Hepatocyte (in vitro differentiated cells): Measurements from ENCODE around the gene HLA-G. TPM values are rescaled to one million over a fixed set of nuclear protein-coding genes. Genes with fewer than 3 reads are reported as not detected.

Experiments
- DNase-seq: peaks from one replicate; pipeline ENCODE4 v3.0.0-alpha.2; 2016; ENCODE audit warnings: low spot score
- H2AFZ ChIP-seq: fragments of 200-600 bp; sonication (generic); 2 replicates; pipeline ENCODE4 v1.6.0; 2016; ENCODE audit warnings: antibody characterized with exemption, mild to moderate bottlenecking
- H3K27ac ChIP-seq: fragments of 200-600 bp; sonication (generic); 2 replicates; pipeline ENCODE4 v1.5.1; 2016; ENCODE audit warnings: mild to moderate bottlenecking
- H3K27me3 ChIP-seq: fragments of 200-600 bp; sonication (generic); 2 replicates; pipeline ENCODE4 v1.6.1; 2016
- H3K36me3 ChIP-seq: fragments of 200-600 bp; sonication (generic); replicated peaks from 2 replicates; pipeline ENCODE4 v1.5.1; 2016; ENCODE audit warnings: low read depth; ENCODE audit not compliant: insufficient read depth
- H3K4me1 ChIP-seq: fragments of 200-600 bp; sonication (generic); 2 replicates; pipeline ENCODE4 v1.5.1; 2016; ENCODE audit warnings: mild to moderate bottlenecking, moderate library complexity; ENCODE audit not compliant: insufficient read depth
- H3K4me2 ChIP-seq: fragments of 200-600 bp; sonication (generic); 2 replicates; pipeline ENCODE4 v1.6.0; 2016
- H3K4me3 ChIP-seq: fragments of 200-600 bp; sonication (generic); 2 replicates; pipeline ENCODE4 v1.5.1; 2016; ENCODE audit warnings: mild to moderate bottlenecking
- H3K79me2 ChIP-seq: fragments of 200-600 bp; sonication (generic); 2 replicates; pipeline ENCODE4 v1.6.0; 2017; ENCODE audit warnings: mild to moderate bottlenecking
- H3K9me2 ChIP-seq: fragments of 200-600 bp; sonication (generic); replicated peaks from 2 replicates; pipeline ENCODE4 v1.6.0; 2017; ENCODE audit warnings: mild to moderate bottlenecking; ENCODE audit not compliant: insufficient read depth
- H3K9me3 ChIP-seq: fragments of 200-600 bp; sonication (generic); 2 replicates; pipeline ENCODE4 v1.5.1; 2016; ENCODE audit warnings: low read depth, mild to moderate bottlenecking
- H4K20me1 ChIP-seq: fragments of 200-600 bp; sonication (generic); 2 replicates; pipeline ENCODE4 v1.6.0; 2016; ENCODE audit warnings: mild to moderate bottlenecking; ENCODE audit not compliant: insufficient read depth, poor library complexity, severe bottlenecking
- CTCF ChIP-seq: fragments of 200-600 bp; sonication (generic); IDR thresholded peaks from 2 replicates; pipeline ENCODE4 v1.5.1; 2016; ENCODE audit warnings: antibody characterized with exemption, mild to moderate bottlenecking; ENCODE audit not compliant: poor library complexity
- EZH2 ChIP-seq: fragments of 200-600 bp; sonication (generic); IDR thresholded peaks from 2 replicates; pipeline ENCODE4 v1.6.1; 2016; ENCODE audit warnings: antibody characterized with exemption, mild to moderate bottlenecking, borderline replicate concordance
- EZH2phosphoT487 ChIP-seq: fragments of 200-600 bp; sonication (generic); IDR thresholded peaks from one replicate; pipeline ENCODE4 v1.6.1; 2018; ENCODE audit warnings: antibody characterized with exemption, mild to moderate bottlenecking, low read depth, moderate library complexity; ENCODE audit not compliant: unreplicated experiment, severe bottlenecking
- WGBS: methylation state at CpG from one replicate; pipeline ENCODE4 v1.1.6; 2016; ENCODE audit warnings: low lambda C conversion rate; ENCODE audit errors: missing lambda C conversion rate; 5-methylcytosine and 5-hydroxymethylcytosine counted together
- polyA plus RNA-seq: library from polyadenylated mRNA; unstranded; fragments of >200 nt; fragmentation: Nextera tagmentation; extraction: Ambion mirVana; gene quantifications from 2 replicates; pipeline ENCODE4 v1.2.1, GENCODE V29; 2016
- total RNA-seq: library from RNA; depleted of rRNA; stranded (reverse); fragments of >200 nt; gene quantifications from 2 replicates; pipeline ENCODE4 v1.2.3, GENCODE V29; 2014

The HLA-G gene
- total and polyA plus RNA-seq, 2 experiments from 2014 or later, result 2.8 TPM; not detected in 1

- Histone ChIP-seq H3K27me3 (peaks cover 31% of the 10 kb centered on the region), H4K20me1 (no peaks in the 10 kb centered on the region), H3K79me2 (no peaks in the 10 kb centered on the region), H3K9me3 (no peaks in the 10 kb centered on the region), H3K36me3 (no peaks in the 10 kb centered on the region), H3K4me2 (no peak overlapping the region), H3K27ac (no peak overlapping the region), H3K9me2 (no peaks in the 10 kb centered on the region), H2AFZ (no peak overlapping the region), H3K4me1 (no peaks in the 10 kb centered on the region), H3K4me3 (no peak overlapping the region)
- WGBS, result 79% methylated on average over 5 of the region's 5 CpGs
- TF ChIP-seq EZH2 (no peak), CTCF (no peak), EZH2phosphoT487 (no peak)
- DNase-seq, result no peak
Observed at GRCh38 chr6:29797966-29798365, 29.7 kb upstream of the HLA-G start.

GRCh38 chr6:29800254-29800653 lies 27.4 kb upstream of the HLA-G start:
- Histone ChIP-seq H3K27me3 (peaks cover 8% of the 10 kb centered on the region), H3K79me2 (no peaks in the 10 kb centered on the region), H3K36me3 (no peaks in the 10 kb centered on the region), H3K9me2 (no peaks in the 10 kb centered on the region), H3K27ac (no peak overlapping the region), H3K4me3 (no peak overlapping the region), H3K4me2 (no peak overlapping the region), H4K20me1 (no peaks in the 10 kb centered on the region), H3K4me1 (no peaks in the 10 kb centered on the region), H2AFZ (no peak overlapping the region), H3K9me3 (no peaks in the 10 kb centered on the region)
- DNase-seq, result no peak
- TF ChIP-seq EZH2phosphoT487 (no peak), EZH2 (no peak), CTCF (no peak)
- WGBS, result 95% methylated on average over 24 of the region's 24 CpGs

- TF ChIP-seq EZH2phosphoT487, result no peak
- no peak for TF ChIP-seq EZH2
- no peak for TF ChIP-seq CTCF
- H3K27me3 ChIP-seq, result peaks cover 22% of the 10 kb centered on the region
- H3K4me1 ChIP-seq, result no peaks in the 10 kb centered on the region
- H3K36me3 ChIP-seq, result peaks cover 3% of the 10 kb centered on the region
- no peaks in the 10 kb centered on the region for H3K9me3 ChIP-seq
- no peak overlapping the region for H3K4me3 ChIP-seq
- H3K27ac ChIP-seq, result no peak overlapping the region
- no peak for DNase-seq
- H3K9me2 ChIP-seq, result no peaks in the 10 kb centered on the region
- no peaks in the 10 kb centered on the region for H3K79me2 ChIP-seq
- WGBS, result 93% methylated on average over 3 of the region's 3 CpGs
- no peaks in the 10 kb centered on the region for H4K20me1 ChIP-seq
- H2AFZ ChIP-seq, result no peak overlapping the region
- no peak overlapping the region for H3K4me2 ChIP-seq
Observed at GRCh38 chr6:29806387-29806786, 21.2 kb upstream of the HLA-G start.

GRCh38 chr6:29809249-29809648 lies 18.4 kb upstream of the HLA-G start:
- no peaks in the 10 kb centered on the region for H3K79me2 ChIP-seq
- TF ChIP-seq CTCF, result no peak
- no peak for TF ChIP-seq EZH2phosphoT487
- TF ChIP-seq EZH2, result no peak
- no peak overlapping the region for H3K27ac ChIP-seq
- no peak overlapping the region for H3K4me2 ChIP-seq
- DNase-seq, result no peak
- no peaks in the 10 kb centered on the region for H3K9me2 ChIP-seq
- no peaks in the 10 kb centered on the region for H4K20me1 ChIP-seq
- no peak overlapping the region for H3K4me3 ChIP-seq
- H3K4me1 ChIP-seq, result no peaks in the 10 kb centered on the region
- no peak overlapping the region for H2AFZ ChIP-seq
- H3K36me3 ChIP-seq, result peaks cover 3% of the 10 kb centered on the region
- peaks cover 22% of the 10 kb centered on the region for H3K27me3 ChIP-seq
- H3K9me3 ChIP-seq, result no peaks in the 10 kb centered on the region
